Retinal pigment epithelial cell (primary cell): Measurements from ENCODE around the gene MAPKBP1.
A peak's percentile ranks its signal among the peaks of the same experiment; 100 is the strongest.

Experiments
- DNase-seq: peaks from one replicate; pipeline ENCODE4 v3.0.0-alpha.2; 2010; ENCODE audit warnings: low read depth
- H3K4me3 ChIP-seq: 2 replicates; pipeline ENCODE4 v1.5.1; 2011; ENCODE audit warnings: mild to moderate bottlenecking, low read length, control low read depth, moderate library complexity
- CTCF ChIP-seq: conservative IDR thresholded peaks from 2 replicates; pipeline ENCODE4 v1.5.1; 2011; ENCODE audit warnings: low read depth, low read length, control low read depth, inconsistent platforms

Gene MAPKBP1

GRCh38 chr15:41822471-41822870 is 48.2 kb downstream of the MAPKBP1 start:
- no peak overlapping the region for H3K4me3 ChIP-seq
- DNase-seq, result no peak
- no peak for TF ChIP-seq CTCF

- no peak overlapping the region for H3K4me3 ChIP-seq
- no peak for DNase-seq
- TF ChIP-seq CTCF, result no peak
Observed at GRCh38 chr15:41822957-41823356, 48.7 kb downstream of the MAPKBP1 start.

- no peak for DNase-seq
- TF ChIP-seq CTCF, result no peak
- H3K4me3 ChIP-seq, result no peak overlapping the region
Observed at GRCh38 chr15:41823502-41823901, 49.2 kb downstream of the MAPKBP1 start.

GRCh38 chr15:41824062-41824745 is 49.9 kb downstream of the MAPKBP1 start:
- no peak for DNase-seq
- TF ChIP-seq CTCF, result no peak
- no peak overlapping the region for H3K4me3 ChIP-seq

GRCh38 chr15:41825145-41825544 is 50.9 kb downstream of the MAPKBP1 start:
- H3K4me3 ChIP-seq, result no peak overlapping the region
- no peak for TF ChIP-seq CTCF
- DNase-seq, result no peak

- TF ChIP-seq CTCF, result peak; percentile 17
- no peak overlapping the region for H3K4me3 ChIP-seq
- no peak for DNase-seq
Observed at GRCh38 chr15:41825572-41826535, 51.6 kb downstream of the MAPKBP1 start.
